HG02943 (cell line): Measurements from ENCODE around the gene WWC2.
"Not testable (repeated sequence)": the region's sequence is repeated elsewhere in the genome, so short reads cannot be mapped to it uniquely, and the experiment has no call there.

Source experiments
- ATAC-seq: cut with Tn5 transposase; IDR thresholded peaks from one replicate; pipeline ENCODE4 v1.9.1; 2021; ENCODE audit warnings: mild to moderate bottlenecking, low read depth, moderate library complexity; ENCODE audit not compliant: unreplicated experiment

The WWC2 gene

DNA sequence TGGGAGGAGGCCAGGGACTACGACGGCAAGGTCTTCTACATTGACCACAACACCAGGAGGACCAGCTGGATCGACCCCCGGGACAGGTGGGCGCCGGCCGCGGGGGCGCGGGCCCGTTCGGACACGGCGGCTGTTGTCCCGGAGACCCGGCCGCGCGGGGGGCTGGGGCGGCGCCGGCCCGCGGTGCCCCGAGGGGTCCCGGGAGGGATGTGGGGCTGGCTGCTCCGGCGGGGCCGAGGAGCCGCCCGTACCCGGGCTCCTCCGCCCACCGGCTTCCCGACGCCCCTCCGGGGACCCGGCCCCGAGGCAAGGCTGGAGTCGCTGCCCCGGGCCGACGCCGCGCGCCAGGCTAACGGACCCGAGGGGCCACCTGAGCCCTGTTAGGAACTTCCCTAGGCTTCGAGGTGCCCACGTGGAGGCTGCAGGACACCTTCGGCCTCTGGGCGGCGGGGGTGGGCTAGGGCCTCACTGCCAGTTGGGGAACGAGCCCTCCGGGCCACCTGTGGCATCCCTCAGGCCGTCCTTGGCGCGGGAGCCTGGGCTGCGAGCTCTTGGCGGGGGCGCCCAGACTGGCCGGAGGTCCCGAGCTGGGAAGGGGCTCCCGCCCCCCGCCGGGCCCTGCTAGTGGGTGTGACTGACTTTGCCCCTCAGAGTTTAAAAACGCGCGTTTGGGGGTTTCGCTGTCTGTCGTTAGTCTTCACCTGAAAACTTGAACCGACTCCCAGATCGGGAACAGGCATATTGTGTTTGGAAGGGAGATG lies 660 bp downstream of the WWC2 start:
- no peak for ATAC-seq

DNA sequence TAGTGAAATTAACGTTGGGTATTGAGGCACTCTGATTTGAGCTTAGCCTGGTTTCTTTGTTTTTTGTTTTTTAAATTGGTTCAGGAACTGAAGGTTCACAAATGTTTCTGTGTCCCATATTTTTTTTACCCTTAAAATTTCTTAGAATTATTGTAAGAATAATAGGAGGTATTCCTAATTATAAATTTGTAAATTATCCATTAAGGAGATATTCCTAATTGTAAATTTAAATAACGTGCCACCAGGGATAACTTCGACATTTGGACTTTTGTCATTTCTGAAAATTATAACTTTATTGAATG lies 1.2 kb downstream of the WWC2 start:
- no peak for ATAC-seq

DNA sequence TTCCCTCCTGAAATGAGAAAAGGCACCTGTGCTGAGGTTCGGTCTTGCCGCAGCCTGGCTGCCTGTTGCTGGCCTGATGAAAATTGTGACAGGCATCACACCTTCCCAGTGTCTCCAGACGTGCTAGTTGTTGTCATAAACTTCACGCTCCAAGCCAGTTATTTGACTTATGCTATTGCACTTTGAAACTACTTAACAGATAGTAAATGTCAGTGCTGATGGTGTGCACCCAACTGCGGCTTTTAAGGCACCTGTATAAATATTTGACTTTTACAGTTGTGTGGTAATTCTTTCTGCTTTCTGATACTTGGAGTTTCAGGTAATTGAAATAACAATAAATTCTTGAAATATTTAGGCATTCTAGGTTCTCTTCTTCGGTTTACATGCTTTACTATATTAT lies 1.8 kb downstream of the WWC2 start:
- no peak for ATAC-seq

DNA sequence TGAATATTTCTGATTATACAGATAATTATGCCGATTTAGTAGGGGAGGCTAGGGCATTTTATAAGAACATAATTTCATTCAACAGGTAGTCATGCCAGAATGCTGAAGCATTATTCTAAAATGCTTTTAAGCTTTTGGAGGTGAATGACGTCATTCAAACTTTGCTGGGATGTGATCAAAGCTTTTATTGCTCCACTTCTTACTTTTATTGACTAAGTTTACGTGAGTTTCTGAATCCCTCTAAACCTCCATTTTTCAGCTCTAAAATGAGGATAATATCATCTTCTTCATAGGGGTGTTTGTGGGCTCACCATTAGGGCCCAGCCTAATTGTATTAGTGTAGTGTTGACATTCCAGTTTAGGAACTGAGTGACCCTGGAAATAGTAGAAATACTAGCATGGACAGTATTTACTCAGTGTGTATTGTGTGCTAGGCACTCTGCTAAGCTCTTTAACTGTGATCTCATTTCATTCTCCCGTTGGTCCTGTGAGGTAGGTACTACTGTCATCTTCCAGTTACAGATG lies 3.0 kb downstream of the WWC2 start:
- no peak for ATAC-seq

DNA sequence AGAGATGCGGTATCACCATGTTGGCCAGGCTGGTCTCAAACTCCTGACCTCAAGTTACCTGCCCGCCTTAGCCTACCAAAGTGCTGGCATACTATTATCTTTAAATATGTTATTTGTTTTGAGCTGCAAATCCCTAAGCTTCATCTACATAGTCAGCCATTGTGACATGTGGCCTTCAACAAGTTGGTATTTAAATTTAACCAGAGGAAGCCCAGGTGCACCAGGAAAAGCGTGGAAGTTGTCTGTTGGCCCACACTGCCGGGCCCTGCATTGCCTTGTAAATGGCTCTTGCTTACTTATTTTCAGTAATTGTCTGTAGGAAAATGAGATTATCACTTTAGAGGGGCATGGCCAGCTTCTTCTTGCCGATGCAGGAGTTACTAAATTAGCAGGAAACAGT lies 6.0 kb downstream of the WWC2 start:
- no peak for ATAC-seq

DNA sequence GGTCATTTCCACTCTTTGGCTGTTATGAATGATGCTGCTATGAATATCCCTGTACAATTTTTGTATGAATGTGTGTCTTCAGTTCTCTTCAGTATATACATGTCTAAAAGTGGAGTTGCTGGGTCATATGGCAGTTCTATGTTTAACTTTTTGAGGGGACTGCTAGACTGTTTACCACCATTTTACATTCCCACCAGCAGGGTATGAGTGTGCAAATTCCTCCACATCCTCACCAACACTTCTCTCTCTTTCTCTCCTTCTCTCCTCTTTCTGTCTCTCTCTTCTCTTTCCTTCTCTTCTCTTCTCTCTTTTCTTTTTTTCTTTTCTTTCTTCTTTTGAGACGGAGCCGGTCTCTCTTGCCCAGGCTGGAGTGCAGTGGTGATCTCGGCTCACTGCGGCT lies 7.8 kb downstream of the WWC2 start:
- no peak for ATAC-seq

DNA sequence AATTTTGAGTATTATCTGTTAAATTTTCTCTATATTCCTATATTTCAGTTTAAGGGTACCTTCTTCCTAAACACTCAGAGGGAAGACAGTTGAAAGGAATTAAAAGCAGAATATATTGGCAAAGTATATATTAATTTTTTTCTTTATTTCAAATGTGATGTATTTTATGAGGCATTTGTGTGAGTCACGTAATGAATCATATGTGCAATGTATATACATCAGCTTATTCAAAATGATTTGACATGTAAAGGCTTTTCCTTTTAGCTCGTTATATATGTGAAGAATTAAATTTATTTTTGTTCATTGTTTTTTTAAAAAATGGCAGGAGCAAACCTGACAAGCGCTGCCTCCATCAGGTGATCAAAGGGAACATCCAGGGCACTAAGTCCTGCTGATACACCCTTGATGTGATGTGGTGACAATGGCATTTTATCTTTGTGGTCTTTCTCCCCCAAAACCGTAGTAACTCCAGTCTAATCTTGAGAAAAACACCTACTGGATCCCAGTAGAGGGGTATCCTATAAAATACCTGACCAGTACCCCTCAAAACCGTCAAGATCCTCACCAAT lies 8.9 kb downstream of the WWC2 start:
- ATAC-seq = no peak

DNA sequence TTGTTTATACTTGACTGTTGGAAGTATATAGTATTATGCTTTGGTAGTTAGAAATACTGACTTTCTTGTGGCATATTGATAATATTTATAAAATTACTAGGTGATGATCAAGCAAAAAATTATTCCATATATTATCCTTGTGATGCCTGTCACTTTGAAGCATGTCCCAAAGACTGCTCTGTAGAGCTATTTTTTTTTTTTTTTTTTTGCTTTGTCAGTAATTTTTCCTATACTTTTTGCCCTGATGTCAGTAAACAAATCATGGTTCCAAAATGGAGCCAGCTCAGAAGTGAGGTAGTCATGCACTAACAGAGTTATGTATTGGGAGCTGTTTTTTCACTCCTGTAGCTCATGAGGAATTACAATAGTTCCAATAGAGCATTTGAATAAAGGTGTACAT lies 11.2 kb downstream of the WWC2 start:
- no peak for ATAC-seq

DNA sequence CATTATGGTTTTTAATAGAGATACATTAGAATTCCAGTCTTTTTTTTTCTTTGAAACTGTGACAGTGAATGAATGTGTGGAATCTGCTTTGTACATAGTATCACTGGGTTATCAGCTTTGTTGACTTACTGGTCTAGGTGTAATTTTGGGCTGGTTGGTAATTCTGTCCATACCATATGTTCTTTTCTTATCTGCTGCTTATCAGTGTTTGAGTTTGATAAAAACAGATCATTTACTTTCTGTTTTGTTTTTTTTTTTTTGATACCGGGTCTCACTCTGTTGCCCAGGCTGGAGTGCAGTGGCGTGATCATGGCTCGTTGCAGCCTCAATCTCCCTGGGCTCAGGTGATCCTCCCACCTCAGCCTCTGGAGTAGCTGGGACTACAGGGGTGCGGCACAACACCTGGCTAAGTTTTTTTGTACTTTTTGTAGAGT lies 12.4 kb downstream of the WWC2 start:
- ATAC-seq = no peak

DNA sequence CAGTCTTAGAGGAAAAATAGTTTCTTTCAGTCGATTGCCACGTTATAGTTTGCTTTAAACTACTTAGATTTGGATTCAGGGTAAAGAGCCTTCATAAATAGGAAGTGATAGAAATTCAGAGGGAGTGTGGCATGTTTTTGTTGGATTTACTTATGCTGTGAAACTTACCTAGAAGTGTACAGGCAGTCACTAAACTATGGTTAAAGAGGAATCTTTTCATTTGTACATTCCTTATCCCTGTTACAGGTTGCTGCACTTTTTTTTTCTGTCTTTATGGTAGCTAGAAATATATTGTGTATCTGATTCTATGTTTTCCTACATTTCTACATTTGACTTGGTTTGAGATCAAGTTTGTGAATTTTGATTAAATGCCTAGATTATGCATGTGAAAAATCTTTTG lies 19.1 kb downstream of the WWC2 start:
- ATAC-seq = no peak

DNA sequence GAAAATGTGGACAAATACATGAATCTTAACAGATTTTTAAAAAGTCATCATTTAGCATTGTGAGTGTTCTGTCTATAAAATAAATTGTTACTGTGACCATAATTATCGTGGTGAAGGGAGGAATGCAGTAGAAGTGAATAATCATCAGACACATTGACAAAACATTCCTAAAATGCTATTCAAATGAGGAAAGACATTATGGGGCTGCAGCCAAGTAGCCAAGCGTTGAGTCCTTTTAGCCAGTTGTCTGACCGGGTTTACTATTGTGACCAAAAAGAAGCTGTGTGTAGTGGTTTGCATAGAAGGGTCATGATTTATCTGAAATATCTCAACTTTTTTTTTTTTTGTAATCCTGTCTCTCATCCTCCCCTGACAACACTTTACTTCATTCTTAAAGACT lies 19.5 kb downstream of the WWC2 start:
- no peak for ATAC-seq

DNA sequence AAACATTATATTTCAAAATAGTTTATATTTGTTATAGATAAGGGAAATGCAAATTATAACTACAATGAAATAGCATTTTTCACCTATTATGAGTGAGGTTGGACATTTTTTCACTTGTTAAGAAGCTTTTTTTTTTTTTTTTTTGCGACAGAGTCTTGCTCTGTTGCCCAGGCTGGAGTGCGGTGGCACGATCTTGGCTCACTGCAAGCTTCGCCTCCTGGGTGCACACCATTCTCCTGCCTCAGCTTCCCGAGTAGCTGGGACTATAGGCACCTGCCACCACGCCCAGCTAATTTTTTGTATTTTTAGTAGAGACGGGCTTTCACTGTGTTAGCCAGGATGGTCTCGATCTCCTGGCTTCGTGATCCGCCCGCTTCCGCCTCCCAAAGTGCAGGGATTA lies 22.6 kb downstream of the WWC2 start:
- ATAC-seq = not testable (repeated sequence)

DNA sequence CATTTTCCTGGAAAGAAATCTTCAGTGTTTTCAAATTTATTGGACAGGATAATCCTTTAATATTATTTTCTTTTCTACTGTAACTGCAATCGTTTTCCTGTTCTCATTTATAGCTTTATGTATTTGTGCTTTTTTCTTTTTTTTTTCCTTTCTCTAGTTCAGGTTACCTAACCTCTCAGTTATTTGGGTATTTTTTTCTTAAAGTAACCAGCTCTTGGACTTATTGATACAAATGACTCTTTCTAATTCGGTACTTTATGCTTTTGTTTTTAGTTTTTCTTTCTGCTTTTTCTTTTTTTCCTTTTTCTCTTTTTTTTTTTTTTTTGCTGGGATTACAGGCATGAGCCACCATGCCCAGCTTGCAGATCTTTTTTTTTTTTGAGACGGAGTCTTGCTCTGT lies 25.2 kb downstream of the WWC2 start:
- no peak for ATAC-seq

DNA sequence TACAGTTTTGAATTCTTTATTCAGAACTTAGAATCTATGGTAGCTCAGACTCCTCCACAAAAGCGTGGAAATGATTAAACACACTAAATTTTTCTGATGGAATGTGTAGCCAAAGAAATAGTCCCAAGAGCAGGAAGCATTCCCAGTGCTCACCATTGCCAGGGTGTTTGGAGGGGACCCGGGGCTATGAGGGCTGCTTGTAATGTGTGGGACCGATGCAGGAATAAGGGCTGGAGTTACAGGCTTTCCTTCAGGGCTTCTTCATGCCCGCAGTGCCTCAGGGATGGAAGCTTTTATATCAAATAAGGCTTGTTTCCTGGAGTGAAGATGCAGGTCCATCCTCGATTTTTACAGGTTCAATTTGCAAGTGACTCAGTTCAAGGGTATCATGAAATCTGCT lies 25.8 kb downstream of the WWC2 start:
- no peak for ATAC-seq

DNA sequence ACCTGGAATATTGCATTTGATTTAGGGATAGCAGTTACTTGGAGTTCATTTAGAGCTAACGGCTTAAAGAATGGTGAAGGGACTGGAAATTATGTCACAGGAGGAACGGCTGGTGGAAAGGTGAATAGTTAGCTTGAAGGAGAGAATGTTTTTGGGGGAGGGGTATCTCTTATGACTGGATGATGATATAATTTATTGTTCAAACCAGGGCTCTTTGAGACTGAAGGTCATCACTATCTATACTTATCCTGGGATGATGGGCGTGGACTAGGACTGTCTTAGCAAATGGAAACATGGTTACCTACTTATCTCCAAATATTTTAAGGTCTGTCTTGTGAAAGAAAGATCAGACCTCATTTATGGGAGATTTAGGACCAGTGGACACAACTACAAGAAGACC lies 30.1 kb downstream of the WWC2 start:
- no peak for ATAC-seq

DNA sequence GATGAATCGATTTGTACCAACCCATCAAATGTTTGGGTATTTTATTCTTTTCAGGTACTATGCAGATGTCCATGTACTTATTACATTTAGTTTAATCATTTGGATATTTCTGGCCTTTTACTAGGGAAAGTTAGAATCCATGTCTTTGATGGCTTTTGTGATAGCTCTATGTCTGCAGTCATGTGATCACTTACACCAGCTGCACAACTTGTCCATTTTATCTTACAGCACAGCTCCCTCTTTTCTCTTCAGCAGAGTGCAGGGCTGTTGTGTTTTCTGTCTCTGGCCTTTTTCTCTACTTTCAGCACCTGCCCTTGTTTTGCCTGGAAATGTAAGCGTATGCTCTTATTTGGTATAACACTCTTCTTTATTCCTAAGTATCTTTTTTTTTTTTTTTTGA lies 30.6 kb downstream of the WWC2 start:
- no peak for ATAC-seq

DNA sequence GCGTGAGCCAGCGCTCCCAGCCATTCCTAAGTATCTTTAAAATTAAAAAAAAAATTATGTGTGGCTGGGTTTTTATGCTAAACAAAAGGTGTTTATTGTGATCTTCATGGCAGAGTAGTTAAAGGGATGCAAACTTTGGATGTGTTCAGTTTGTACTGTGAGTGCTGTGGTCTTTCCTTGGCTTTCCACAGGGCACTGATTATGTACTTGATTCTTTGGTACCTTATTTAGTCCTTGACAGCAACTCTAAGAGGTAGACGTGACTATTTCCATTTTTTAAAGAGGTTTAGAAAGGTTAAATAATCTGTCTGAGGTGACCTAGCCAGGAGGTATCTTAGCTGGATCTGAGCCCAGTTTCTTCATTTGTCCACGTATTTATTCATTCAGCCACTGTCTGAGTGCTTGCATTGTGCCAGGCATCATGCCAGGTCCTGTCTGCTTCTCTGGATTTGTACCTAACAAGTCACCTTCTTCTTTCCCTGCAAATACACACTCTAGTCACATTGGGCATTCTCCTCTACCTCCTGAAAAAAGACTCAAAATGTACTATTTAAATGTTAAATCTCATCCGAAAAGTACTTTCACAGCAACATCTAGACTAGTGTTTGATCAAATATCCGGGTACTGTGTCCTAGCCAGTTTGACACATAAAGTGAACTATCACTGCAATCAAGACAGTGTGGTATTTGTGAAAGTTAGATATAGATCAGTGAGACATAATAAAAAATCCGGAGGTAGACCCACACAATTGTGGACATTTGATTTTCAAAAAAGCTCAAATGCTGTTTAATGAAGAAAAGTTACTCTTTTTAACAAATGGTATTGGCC lies 31.5 kb downstream of the WWC2 start:
- ATAC-seq = no peak

DNA sequence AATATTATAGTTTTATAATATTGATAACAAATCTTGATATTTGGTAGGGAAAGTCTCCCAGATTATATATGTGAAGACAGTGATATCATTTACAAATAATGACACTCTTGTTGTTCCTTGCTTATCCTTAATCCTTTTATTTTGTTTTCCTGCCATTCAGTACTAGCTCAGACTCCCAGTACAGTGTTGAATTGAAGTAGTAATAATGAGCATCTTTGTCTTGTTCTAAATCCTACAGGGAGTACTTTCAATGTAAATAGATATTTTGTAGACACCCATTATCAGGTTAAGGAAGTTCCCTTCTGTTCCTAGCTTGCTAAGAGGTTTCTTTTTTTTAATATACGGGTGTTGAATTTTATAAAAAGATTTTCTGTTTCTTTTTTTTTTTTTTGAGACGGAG lies 33.0 kb downstream of the WWC2 start:
- no peak for ATAC-seq

DNA sequence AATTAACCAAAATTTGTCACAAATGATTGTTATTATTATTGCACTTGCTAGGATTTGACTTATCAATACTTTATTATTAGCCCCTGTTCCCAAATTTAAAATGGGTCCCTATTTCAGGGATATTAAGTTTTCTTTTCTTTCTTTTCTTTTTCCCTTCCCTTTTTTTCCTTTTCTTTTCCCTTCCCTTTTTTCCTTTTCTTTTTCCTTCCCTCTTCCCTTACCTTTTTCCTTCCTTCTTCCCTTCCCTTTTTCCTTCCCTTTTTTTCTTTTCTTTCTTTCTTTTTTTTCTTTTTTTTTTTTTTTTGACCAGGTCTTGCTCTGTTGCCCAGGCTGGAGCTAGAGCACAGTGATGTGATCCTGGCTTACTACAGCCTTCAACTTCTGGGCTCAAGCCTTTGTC lies 33.8 kb downstream of the WWC2 start:
- ATAC-seq = no peak

DNA sequence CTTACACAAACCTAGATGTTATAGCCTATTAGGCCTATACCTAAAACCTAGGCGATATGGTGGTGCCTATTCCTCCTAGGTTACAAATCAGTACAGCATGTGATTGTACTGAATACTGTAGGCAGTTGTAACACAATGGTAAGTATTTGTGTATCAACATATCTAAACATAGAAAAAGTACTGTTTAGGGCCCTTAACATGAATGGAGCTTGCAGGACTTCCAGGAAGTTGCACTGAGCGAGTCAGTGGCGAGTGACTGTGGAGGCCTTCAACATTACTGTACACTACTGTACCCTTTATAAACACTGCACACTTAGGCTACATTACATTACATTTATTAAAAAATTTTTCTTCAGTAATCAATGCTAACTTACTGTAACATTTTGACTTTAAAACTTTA lies 37.8 kb downstream of the WWC2 start:
- no peak for ATAC-seq

DNA sequence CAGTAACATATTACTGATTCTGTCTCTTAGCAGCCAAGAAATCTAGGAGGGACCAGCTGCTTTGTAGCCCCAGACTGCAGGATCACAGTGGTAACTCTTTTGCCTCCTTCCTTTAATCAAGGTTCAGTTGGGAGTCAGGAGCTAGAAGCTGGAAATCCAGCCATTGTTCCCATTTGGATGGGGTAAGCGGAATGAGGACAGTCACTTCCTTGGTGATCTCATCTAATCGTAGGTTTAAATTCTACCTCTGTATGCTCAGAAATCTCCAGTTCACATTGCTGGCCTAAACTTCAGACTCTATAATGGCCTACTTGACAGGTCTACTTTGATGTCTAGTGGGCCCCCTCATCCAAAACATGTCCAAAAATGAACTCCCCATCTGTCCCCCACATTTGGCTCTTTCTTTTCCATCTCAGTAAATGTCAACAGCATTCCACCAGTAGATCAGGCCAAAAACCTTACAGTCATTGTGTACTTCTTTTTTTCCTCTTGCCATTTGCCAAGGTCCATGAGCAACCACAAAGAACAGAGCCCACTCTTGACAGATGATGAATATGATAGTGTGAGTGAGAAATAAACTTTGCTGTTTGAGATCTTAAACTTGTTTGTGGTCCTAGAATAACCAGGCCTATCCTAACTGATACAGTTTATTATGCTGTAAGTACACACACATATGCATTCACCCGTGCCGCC lies 40.1 kb downstream of the WWC2 start:
- ATAC-seq = no peak
